GM18909 (cell line): ENCODE measurements around the gene ENTPD8.
"Not testable (repeated sequence)": the region's sequence is repeated elsewhere in the genome, so short reads cannot be mapped to it uniquely, and the experiment has no call there.

Experiments used
- ATAC-seq: cut with Tn5 transposase; IDR thresholded peaks from one replicate; pipeline ENCODE4 v1.9.1; 2021; ENCODE audit warnings: mild to moderate bottlenecking; ENCODE audit not compliant: unreplicated experiment, poor library complexity

ENTPD8 gene

GRCh38 chr9:137398561-137399468, 42.3 kb downstream of the ENTPD8 start:
- no peak for ATAC-seq

- no peak for ATAC-seq
Measured at GRCh38 chr9:137397675-137398423, 43.3 kb downstream of the ENTPD8 start.

- no peak for ATAC-seq
Measured at GRCh38 chr9:137396634-137397367, 44.4 kb downstream of the ENTPD8 start.

- no peak for ATAC-seq
Measured at GRCh38 chr9:137396227-137396626, 44.9 kb downstream of the ENTPD8 start.

GRCh38 chr9:137395666-137396010, 45.5 kb downstream of the ENTPD8 start:
- ATAC-seq: no peak

- ATAC-seq: no peak
Measured at GRCh38 chr9:137394866-137395665, 46.1 kb downstream of the ENTPD8 start.

- ATAC-seq: no peak
Measured at GRCh38 chr9:137393176-137394150, 47.7 kb downstream of the ENTPD8 start.

GRCh38 chr9:137392232-137393007, 48.7 kb downstream of the ENTPD8 start:
- ATAC-seq: no peak

- no peak for ATAC-seq
Measured at GRCh38 chr9:137391411-137391754, 49.8 kb downstream of the ENTPD8 start.

- ATAC-seq: no peak
Measured at GRCh38 chr9:137390553-137391410, 50.4 kb downstream of the ENTPD8 start.

- ATAC-seq: no peak
Measured at GRCh38 chr9:137389428-137389746, 51.8 kb downstream of the ENTPD8 start.

GRCh38 chr9:137388589-137389427, 52.3 kb downstream of the ENTPD8 start:
- ATAC-seq: no peak

- ATAC-seq: no peak
Measured at GRCh38 chr9:137387891-137388560, 53.1 kb downstream of the ENTPD8 start.

GRCh38 chr9:137387114-137387890, 53.9 kb downstream of the ENTPD8 start:
- ATAC-seq: no peak

GRCh38 chr9:137386507-137387113, 54.5 kb downstream of the ENTPD8 start:
- ATAC-seq: not testable (repeated sequence)
